Measurements from ENCODE around the gene TTF2.

The TTF2 gene

GRCh38 chr1:117147856-117148588, 87.9 kb downstream of the TTF2 start:
- TF ChIP-seq CREB1 (IDR thresholded peaks at IDR 0.05; ENCODE audit: low read depth), result no peak
- TF ChIP-seq USF1 (IDR thresholded peaks at IDR 0.05), result no peak
- no peak for TF ChIP-seq TEAD4 (IDR thresholded peaks at IDR 0.05)
- no peak for TF ChIP-seq EGR1 (IDR thresholded peaks at IDR 0.05)
- TF ChIP-seq ZBTB7A (IDR thresholded peaks at IDR 0.05; ENCODE audit: low read depth), result no peak
- TF ChIP-seq TCF12 (IDR thresholded peaks at IDR 0.05; ENCODE audit: low read depth), result no peak
- no peak for TF ChIP-seq YY1 (IDR thresholded peaks at IDR 0.05; ENCODE audit: low read depth)
- TF ChIP-seq CEBPB (IDR thresholded peaks at IDR 0.05), result no peak
- TF ChIP-seq FOXM1 (IDR thresholded peaks at IDR 0.05; ENCODE audit: borderline replicate concordance, low read depth), result no peak
- TF ChIP-seq REST (IDR thresholded peaks at IDR 0.05; ENCODE audit: low read depth), result no peak
- no peak for TF ChIP-seq TAF1 (IDR thresholded peaks at IDR 0.05; ENCODE audit: low read depth)
- no peak for TF ChIP-seq RAD21 (IDR thresholded peaks at IDR 0.05; ENCODE audit: low read depth)
- no peak for TF ChIP-seq MAX (IDR thresholded peaks at IDR 0.05)
- no peak for TF ChIP-seq EP300 (IDR thresholded peaks at IDR 0.05; ENCODE audit: borderline replicate concordance)
- no peak for TF ChIP-seq NFIC (IDR thresholded peaks at IDR 0.05)

- TF ChIP-seq FOXM1 (IDR thresholded peaks at IDR 0.05; ENCODE audit: borderline replicate concordance, low read depth), result no peak
These were observed 90.2 kb downstream of the TTF2 start for GRCh38 chr1:117150316-117150715.
